NCI-H446 treated with DMSO at 0.1 percent for 48 hours (cell line): ENCODE results near the gene ENPP7.
A peak's percentile ranks its signal among the peaks of the same experiment; 100 is the strongest.
"Not testable (repeated sequence)": the region's sequence is repeated elsewhere in the genome, so short reads cannot be mapped to it uniquely, and the experiment has no call there.

ENCODE experiments used
- DNase-seq: peaks from one replicate; lab custom pipeline; 2025; lab: John Stamatoyannopoulos, UW

ENPP7 gene

GRCh38 chr17:79749958-79750357 lies 19.2 kb downstream of the ENPP7 start:
- no peak for DNase-seq

- DNase-seq = no peak
These were observed 20.2 kb downstream of the ENPP7 start for GRCh38 chr17:79750650-79751545.

- no peak for DNase-seq
These were observed 21.4 kb downstream of the ENPP7 start for GRCh38 chr17:79752175-79752574.

- DNase-seq = no peak
These were observed 23.6 kb downstream of the ENPP7 start for GRCh38 chr17:79754370-79754769.

- not testable (repeated sequence) for DNase-seq
These were observed 24.2 kb downstream of the ENPP7 start for GRCh38 chr17:79754903-79755302.

- DNase-seq = no peak
These were observed 24.8 kb downstream of the ENPP7 start for GRCh38 chr17:79755591-79755990.

GRCh38 chr17:79757140-79757745 lies 26.5 kb downstream of the ENPP7 start:
- DNase-seq = no peak

- DNase-seq = no peak
These were observed 27.5 kb downstream of the ENPP7 start for GRCh38 chr17:79758271-79758670.

GRCh38 chr17:79760197-79760906 lies 29.6 kb downstream of the ENPP7 start:
- DNase-seq = no peak

GRCh38 chr17:79761894-79762589 lies 31.3 kb downstream of the ENPP7 start:
- DNase-seq = no peak

GRCh38 chr17:79765708-79766107 lies 35.0 kb downstream of the ENPP7 start:
- DNase-seq = no peak

- no peak for DNase-seq
These were observed 39.1 kb downstream of the ENPP7 start for GRCh38 chr17:79769570-79770506.

- no peak for DNase-seq
These were observed 40.5 kb downstream of the ENPP7 start for GRCh38 chr17:79771276-79771675.

GRCh38 chr17:79772726-79773125 lies 42.0 kb downstream of the ENPP7 start:
- DNase-seq = not testable (repeated sequence)

- no peak for DNase-seq
These were observed 43.8 kb downstream of the ENPP7 start for GRCh38 chr17:79774561-79774975.

- DNase-seq = no peak
These were observed 44.9 kb downstream of the ENPP7 start for GRCh38 chr17:79775632-79776031.

- DNase-seq = no peak
These were observed 45.8 kb downstream of the ENPP7 start for GRCh38 chr17:79776376-79777119.

- peak; percentile 65 for DNase-seq
These were observed 46.6 kb downstream of the ENPP7 start for GRCh38 chr17:79777120-79777893.

- DNase-seq = peak; percentile 65
These were observed 47.3 kb downstream of the ENPP7 start, which contains the start of gene CBX2 for GRCh38 chr17:79777894-79778503. Gene CBX2, plus strand, starts transcription at chr17:79778148. Its CDS starts 88 bp downstream, at chr17:79778236.
